Measurements from ENCODE around the gene ZDHHC4.
A peak's percentile ranks its signal among the peaks of the same experiment; 100 is the strongest.
"Not testable (repeated sequence)": the region's sequence is repeated elsewhere in the genome, so short reads cannot be mapped to it uniquely, and the experiment has no call there.

The ZDHHC4 gene

GRCh38 chr7:6558837-6559236, 18.4 kb upstream of the ZDHHC4 start:
- DNase-seq (ENCODE audit: low read depth), result no peak

GRCh38 chr7:6559896-6560295, 17.4 kb upstream of the ZDHHC4 start:
- no peak for DNase-seq (ENCODE audit: low read depth)

More at GRCh38 chr7:6558837-6559236, 18.4 kb upstream of the ZDHHC4 start:
- H3K4me3 ChIP-seq (ENCODE audit: low read depth, low read length), result no peak overlapping the region

GRCh38 chr7:6562106-6562505, 15.1 kb upstream of the ZDHHC4 start:
- H3K4me3 ChIP-seq (ENCODE audit: low read depth, low read length), result no peak overlapping the region
- no peak for DNase-seq (ENCODE audit: low read depth)

More at GRCh38 chr7:6559896-6560295, 17.4 kb upstream of the ZDHHC4 start:
- H3K4me3 ChIP-seq (ENCODE audit: low read depth, low read length), result no peak overlapping the region

GRCh38 chr7:6563936-6564770, 13.1 kb upstream of the ZDHHC4 start:
- H3K4me3 ChIP-seq (ENCODE audit: low read depth, low read length), result no peak overlapping the region
- no peak for DNase-seq (ENCODE audit: low read depth)

GRCh38 chr7:6565655-6566054, 11.6 kb upstream of the ZDHHC4 start:
- H3K4me3 ChIP-seq (ENCODE audit: low read depth, low read length), result no peak overlapping the region
- DNase-seq (ENCODE audit: low read depth), result no peak

- H3K4me3 ChIP-seq (ENCODE audit: low read depth, low read length), result no peak overlapping the region
- no peak for DNase-seq (ENCODE audit: low read depth)
Measured at GRCh38 chr7:6567886-6568285, 9.4 kb upstream of the ZDHHC4 start.

- DNase-seq (ENCODE audit: low read depth), result no peak
- no peak overlapping the region for H3K4me3 ChIP-seq (ENCODE audit: low read depth, low read length)
Measured at GRCh38 chr7:6571160-6571779, 6.0 kb upstream of the ZDHHC4 start.

GRCh38 chr7:6575281-6576023, 1.8 kb upstream of the ZDHHC4 start:
- H3K4me3 ChIP-seq (ENCODE audit: low read depth, low read length), result no peak overlapping the region
- DNase-seq (ENCODE audit: low read depth), result no peak

- no peak for DNase-seq (ENCODE audit: low read depth)
- H3K4me3 ChIP-seq (ENCODE audit: low read depth, low read length), result peak overlapping the region; percentile 75
Measured at GRCh38 chr7:6576024-6576866, 1.0 kb upstream of the ZDHHC4 start.

GRCh38 chr7:6576867-6577368, 336 bp upstream of the ZDHHC4 start:
- H3K4me3 ChIP-seq (ENCODE audit: low read depth, low read length), result peak overlapping the region; percentile 75
- not testable (repeated sequence) for DNase-seq (ENCODE audit: low read depth)

GRCh38 chr7:6578114-6579084, 1.1 kb downstream of the ZDHHC4 start:
- no peak for DNase-seq (ENCODE audit: low read depth)
- H3K4me3 ChIP-seq (ENCODE audit: low read depth, low read length), result peak overlapping the region; percentile 75

GRCh38 chr7:6579446-6579845, 2.2 kb downstream of the ZDHHC4 start:
- DNase-seq (ENCODE audit: low read depth), result no peak
- H3K4me3 ChIP-seq (ENCODE audit: low read depth, low read length), result no peak overlapping the region

GRCh38 chr7:6585746-6586432, 8.6 kb downstream of the ZDHHC4 start:
- H3K4me3 ChIP-seq (ENCODE audit: low read depth, low read length); DNase-seq (ENCODE audit: low read depth): not testable (repeated sequence)

- H3K4me3 ChIP-seq (ENCODE audit: low read depth, low read length), result no peak overlapping the region
- DNase-seq (ENCODE audit: low read depth), result no peak
Measured at GRCh38 chr7:6588566-6588965, 11.3 kb downstream of the ZDHHC4 start.

- no peak for DNase-seq (ENCODE audit: low read depth)
- peak overlapping the region; percentile 35 for H3K4me3 ChIP-seq (ENCODE audit: low read depth, low read length)
Measured at GRCh38 chr7:6589151-6589828, 12.0 kb downstream of the ZDHHC4 start.

- DNase-seq (ENCODE audit: low read depth), result peak; percentile 36
- peak within 1 kb of the TSS; percentile 85 for H3K4me3 ChIP-seq (ENCODE audit: low read depth, low read length)
Measured at GRCh38 chr7:6589829-6590644, 12.8 kb downstream of the ZDHHC4 start, which contains the start of gene INTS15. INTS15 (plus strand) TSS chr7:6590021; CDS start chr7:6590284, 263 bp downstream.

All from skeletal muscle cell (primary cell).